Calu3 (cell line): ENCODE results near the gene ALG1. TPM values are rescaled to one million over a fixed set of nuclear protein-coding genes. Genes with fewer than 3 reads are reported as not detected.

Source experiments
- total RNA-seq: library from RNA; stranded (reverse); gene quantifications from 2 replicates; pipeline ENCODE4 v1.2.3, GENCODE V29; 2022

Gene ALG1
- total RNA-seq, 1 experiment from 2014 or later = 38.3 TPM

Other genes with a start within 250 kb of the ALG1 start
- 158 and 159 TPM in 2 replicates for gene GLYR1, start 224.6 kb upstream of the ALG1 start, total RNA-seq
- 50.5 and 55.4 TPM in 2 replicates for gene UBN1, start 224.4 kb upstream of the ALG1 start, total RNA-seq
- 75.0 and 104 TPM in 2 replicates for gene PPL, start 134.7 kb upstream of the ALG1 start, total RNA-seq
- 0.52 and 0.54 TPM in 2 replicates for gene SEC14L5, start 113.5 kb upstream of the ALG1 start, total RNA-seq
- gene NAGPA, start 37.9 kb upstream of the ALG1 start, total RNA-seq = 15.8 and 16.1 TPM in 2 replicates
- not detected in 2 replicates for gene C16orf89, start 5.9 kb upstream of the ALG1 start, total RNA-seq
- gene EEF2KMT, start 26.0 kb downstream of the ALG1 start, total RNA-seq = 25.6 and 26.1 TPM in 2 replicates